Erythroblast (primary cell): Measurements from ENCODE around the gene FAM20A.

ENCODE experiments used
- GATA1 ChIP-seq: IDR thresholded peaks from 2 replicates; pipeline ENCODE4 v1.6.1; 2011; ENCODE audit warnings: low read depth, mild to moderate bottlenecking, control low read depth, low read length, moderate library complexity
- POLR2A ChIP-seq: IDR thresholded peaks from 2 replicates; pipeline ENCODE4 v1.6.1; 2011; ENCODE audit warnings: mild to moderate bottlenecking, low read length

DNA sequence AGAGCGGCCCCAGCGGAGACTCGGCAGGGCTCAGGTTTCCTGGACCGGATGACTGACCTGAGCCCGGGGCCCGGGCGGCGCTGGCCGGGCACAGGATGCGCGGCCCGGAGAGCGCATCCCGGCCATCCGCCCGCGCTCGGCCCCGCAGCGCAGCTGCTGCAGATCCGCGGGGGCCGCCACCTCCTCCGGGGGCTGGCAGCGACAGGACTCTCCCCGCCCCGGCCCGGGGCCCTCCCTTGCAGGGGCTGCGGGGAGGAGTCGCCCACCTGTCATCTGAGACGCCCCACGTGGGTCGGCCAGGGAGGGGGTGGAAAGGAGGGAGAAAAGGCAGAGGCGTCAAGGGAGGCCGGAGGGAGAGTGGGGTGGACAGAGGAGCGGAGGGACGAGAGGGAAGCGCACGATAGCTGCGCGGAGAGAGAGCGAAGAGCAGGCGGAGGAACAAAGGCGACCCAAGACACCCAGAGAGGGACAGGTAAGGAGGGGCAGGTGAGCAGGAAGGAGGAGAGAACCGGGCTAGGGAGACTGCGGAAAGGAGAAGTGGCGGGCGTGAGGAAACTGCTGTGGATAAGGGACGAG, 89.4 kb downstream of the FAM20A start:
- TF ChIP-seq POLR2A (no peak), GATA1 (no peak)
